B cell (primary cell): ENCODE results near the gene KEAP1. TPM values are rescaled to one million over a fixed set of nuclear protein-coding genes. Genes with fewer than 3 reads are reported as not detected.

Source experiments
- ATAC-seq: fragments of 200-7000 bp; cut with Tn5 transposase; one replicate; pipeline ENCODE4 v1.10.0; 2021; ENCODE audit warnings: low read depth, mild to moderate bottlenecking, moderate number of reproducible peaks, moderate library complexity
- CTCF ChIA-PET: fragments of 350-600 bp; sonication (Branson Sonifier 250); formaldehyde crosslinking; loops from one replicate; lab custom pipeline; 2021; ENCODE audit warnings: antibody characterized with exemption, inconsistent platforms; lab: Charles Lee
- POLR2A ChIA-PET: fragments of 350-600 bp; sonication (Branson Sonifier 250); formaldehyde crosslinking; loops from one replicate; lab custom pipeline; 2021; ENCODE audit warnings: antibody characterized with exemption; lab: Charles Lee
- DNase-seq: peaks from one replicate; pipeline ENCODE4 v3.0.0; 2013
- H2AFZ ChIP-seq: 2 replicates; pipeline ENCODE4 v1.6.1; 2012; ENCODE audit warnings: mild to moderate bottlenecking, low read depth, low read length; ENCODE audit not compliant: insufficient read depth, poor library complexity, severe bottlenecking
- H3K27ac ChIP-seq, 2 donors: 1 replicate in 1 of 2; 2 replicates in 1 of 2; pipeline ENCODE4 v1.5.1; 2012 to 2013; ENCODE audit warnings: low read length in 2 of 2, mild to moderate bottlenecking in 2 of 2, moderate library complexity in 1 of 2
- H3K27me3 ChIP-seq, 4 experiments: fragments of 200-600 bp in 1 of 4; sonication (generic) in 1 of 4; replicated peaks in 1 of 4; 1 replicate in 2 of 4; 2 replicates in 2 of 4; pipeline versions ENCODE4 v1.6.1 to v1.7.0; 2013 to 2016; ENCODE audit warnings: low read length in 3 of 4, mild to moderate bottlenecking in 2 of 4, mixed read lengths in 1 of 4, moderate library complexity in 1 of 4; ENCODE audit not compliant: insufficient read depth in 4 of 4, control insufficient read depth in 3 of 4; ENCODE audit errors: control extremely low read depth in 1 of 4
- H3K36me3 ChIP-seq, 2 experiments: replicated peaks in 1 of 2; 1 replicate in 1 of 2; 2 replicates in 1 of 2; pipeline versions ENCODE4 v1.6.1 to v1.7.1; 2013; ENCODE audit warnings: low read length in 1 of 2; ENCODE audit not compliant: insufficient read depth in 2 of 2, control insufficient read depth in 1 of 2; ENCODE audit errors: control extremely low read depth in 1 of 2, extremely low read depth in 1 of 2
- H3K4me1 ChIP-seq, 2 donors: fragments of 200-600 bp in 1 of 2; sonication (generic) in 1 of 2; 1 replicate in 1 of 2; 2 replicates in 1 of 2; pipeline versions ENCODE4 v1.5.1 to v1.6.1; 2013 to 2017; ENCODE audit warnings: low read length in 2 of 2; ENCODE audit not compliant: control insufficient read depth in 2 of 2, insufficient read depth in 2 of 2
- H3K4me2 ChIP-seq: replicated peaks from 2 replicates; pipeline ENCODE3; 2012; ENCODE audit warnings: mild to moderate bottlenecking, low read depth, low read length; ENCODE audit not compliant: poor library complexity, severe bottlenecking
- H3K4me3 ChIP-seq, 5 experiments: fragments of 200-600 bp in 1 of 5; sonication (generic) in 1 of 5; 1 replicate in 3 of 5; 2 replicates in 2 of 5; pipeline versions ENCODE4 v1.5.1 to v1.7.0; 2011 to 2016; ENCODE audit warnings: low read length in 4 of 5, mild to moderate bottlenecking in 4 of 5, low read depth in 2 of 5, control low read depth in 1 of 5, moderate library complexity in 1 of 5; ENCODE audit not compliant: insufficient read depth in 1 of 5; ENCODE audit errors: control extremely low read depth in 1 of 5, extremely low read depth in 1 of 5
- H3K79me2 ChIP-seq: fragments of 200-600 bp; sonication (generic); one replicate; pipeline ENCODE4 v1.6.0; 2016; ENCODE audit warnings: low read length; ENCODE audit not compliant: control insufficient read depth, insufficient read depth
- H3K9ac ChIP-seq: fragments of 200-600 bp; sonication (generic); 2 replicates; pipeline ENCODE4 v1.6.1; 2017; ENCODE audit warnings: mild to moderate bottlenecking, low read length, moderate library complexity
- H3K9me3 ChIP-seq, 3 donors: one replicate each; pipeline versions ENCODE4 v1.6.1 to v1.7.1; 2013; ENCODE audit warnings: low read length in 2 of 3; ENCODE audit not compliant: control insufficient read depth in 2 of 3, insufficient read depth in 1 of 3; ENCODE audit errors: control extremely low read depth in 1 of 3
- H4K20me1 ChIP-seq: 2 replicates; pipeline ENCODE4 v1.6.0; 2012; ENCODE audit warnings: mild to moderate bottlenecking, low read length; ENCODE audit not compliant: insufficient read depth, control insufficient read depth, poor library complexity, severe bottlenecking
- H3K27ac Mint-ChIP-seq: one replicate; pipeline ENCODE4 v1.8.0; 2021; ENCODE audit warnings: mixed read lengths
- H3K27me3 Mint-ChIP-seq: one replicate; pipeline ENCODE4 v1.8.0; 2021; ENCODE audit warnings: mixed read lengths
- H3K4me1 Mint-ChIP-seq: one replicate; pipeline ENCODE4 v1.8.0; 2021; ENCODE audit warnings: mixed read lengths
- H3K4me3 Mint-ChIP-seq: one replicate; pipeline ENCODE4 v1.8.0; 2021; ENCODE audit warnings: mixed read lengths
- H3K9me3 Mint-ChIP-seq: one replicate; pipeline ENCODE4 v1.8.0; 2022; ENCODE audit warnings: mixed read lengths; ENCODE audit not compliant: insufficient read depth
- EZH2 ChIP-seq: IDR thresholded peaks from 2 replicates; pipeline ENCODE4 v1.6.1; 2012; ENCODE audit warnings: borderline replicate concordance, low read depth, mild to moderate bottlenecking, moderate library complexity, low read length; ENCODE audit not compliant: insufficient read depth, poor library complexity, severe bottlenecking
- WGBS: methylation state at CpG from one replicate; pipeline ENCODE4 v1.1.5; 2013; ENCODE audit warnings: missing lambda C conversion rate; ENCODE audit not compliant: insufficient coverage; 5-methylcytosine and 5-hydroxymethylcytosine counted together
- intact Hi-C: fragments of 100-400 bp; cut with micrococcal nuclease; formaldehyde crosslinking; loops from one replicate; pipeline ENCODE4 v1.10.0; 2022
- polyA plus RNA-seq: library from polyadenylated mRNA; depleted of rRNA; stranded (reverse); fragments of >200 nt; gene quantifications from 2 replicates; pipeline ENCODE4 v1.2.3, GENCODE V29; 2012
- total RNA-seq, 2 donors: library from RNA; stranded (reverse); fragments of 120-200 nt in 1 of 2; gene quantifications; 1 replicate in 1 of 2; 2 replicates in 1 of 2; pipeline versions ENCODE4 v1.2.3 to v1.2.4, GENCODE V29; 2013 to 2022
- TF ChIP-seq, protein P1 (sequence below): fragments of 200-600 bp; IDR thresholded peaks from one replicate; pipeline ENCODE4 v1.8.0; 2022; ENCODE audit warnings: antibody characterized with exemption, mild to moderate bottlenecking

Gene KEAP1
- total and polyA plus RNA-seq, 2 donors (not counting 1 experiment from before 2014, with no cell fraction given): 17.7 to 27.0 TPM

DNA sequence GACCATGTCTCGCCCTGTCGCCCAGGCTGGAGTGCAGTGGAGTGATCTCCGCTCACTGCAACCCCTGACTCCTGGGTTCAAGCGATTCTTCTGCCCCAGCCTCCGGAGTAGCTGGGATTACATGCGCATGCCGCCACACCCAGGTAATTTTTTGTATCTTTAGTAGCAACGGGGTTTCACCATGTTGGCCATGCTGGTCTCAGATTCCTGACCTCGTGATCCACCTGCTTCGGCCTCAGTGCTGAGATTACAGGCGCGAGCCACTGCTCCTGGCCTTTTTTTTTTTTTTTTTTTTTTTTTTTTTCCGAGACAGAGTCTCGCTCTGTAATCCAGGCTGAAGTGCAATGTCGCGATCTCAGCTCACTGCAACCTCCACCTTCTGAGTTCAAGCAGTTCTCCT is 4.9 kb upstream of the KEAP1 start:
- H3K27ac ChIP-seq: no peak overlapping the region
- TF ChIP-seq, protein P1, sequence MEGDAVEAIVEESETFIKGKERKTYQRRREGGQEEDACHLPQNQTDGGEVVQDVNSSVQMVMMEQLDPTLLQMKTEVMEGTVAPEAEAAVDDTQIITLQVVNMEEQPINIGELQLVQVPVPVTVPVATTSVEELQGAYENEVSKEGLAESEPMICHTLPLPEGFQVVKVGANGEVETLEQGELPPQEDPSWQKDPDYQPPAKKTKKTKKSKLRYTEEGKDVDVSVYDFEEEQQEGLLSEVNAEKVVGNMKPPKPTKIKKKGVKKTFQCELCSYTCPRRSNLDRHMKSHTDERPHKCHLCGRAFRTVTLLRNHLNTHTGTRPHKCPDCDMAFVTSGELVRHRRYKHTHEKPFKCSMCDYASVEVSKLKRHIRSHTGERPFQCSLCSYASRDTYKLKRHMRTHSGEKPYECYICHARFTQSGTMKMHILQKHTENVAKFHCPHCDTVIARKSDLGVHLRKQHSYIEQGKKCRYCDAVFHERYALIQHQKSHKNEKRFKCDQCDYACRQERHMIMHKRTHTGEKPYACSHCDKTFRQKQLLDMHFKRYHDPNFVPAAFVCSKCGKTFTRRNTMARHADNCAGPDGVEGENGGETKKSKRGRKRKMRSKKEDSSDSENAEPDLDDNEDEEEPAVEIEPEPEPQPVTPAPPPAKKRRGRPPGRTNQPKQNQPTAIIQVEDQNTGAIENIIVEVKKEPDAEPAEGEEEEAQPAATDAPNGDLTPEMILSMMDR: no peak
- TF ChIP-seq EZH2: no peak
- H4K20me1 ChIP-seq: no peaks in the 10 kb centered on the region
- no peak overlapping the region for H2AFZ ChIP-seq
- no peak overlapping the region for H3K4me3 ChIP-seq
- Mint-ChIP-seq H3K27ac (no peak overlapping the region), H3K27me3 (peaks cover 3% of the 10 kb centered on the region), H3K4me1 (peaks cover 6% of the 10 kb centered on the region), H3K4me3 (no peak overlapping the region), H3K9me3 (no peaks in the 10 kb centered on the region)
- DNase-seq: no peak
- peaks cover 0 to 20% (median 6%) of the 10 kb centered on the region in 4 experiments for H3K27me3 ChIP-seq
- no peaks in the 10 kb centered on the region for H3K36me3 ChIP-seq
- no peak overlapping the region for H3K9ac ChIP-seq
- peaks cover 4 to 15% of the 10 kb centered on the region in 2 donors for H3K4me1 ChIP-seq
- WGBS: 97% methylated on average over 12 of the region's 16 CpGs
- intact Hi-C loops: loop anchor here (5.0 kb wide), 1 partner anchor 34 kb away; the partner anchor contains the start of gene ATG4D
- no peak for ATAC-seq
- ChIA-PET POLR2A (no interaction called here), CTCF (interaction anchor here (0.6 to 1.9 kb wide), 10 partner anchors 9 to 230 kb away, joined by 3 to 4 read pairs (median 3); partner anchors contain the start of gene S1PR5)
- no peak overlapping the region for H3K4me2 ChIP-seq
- no peaks in the 10 kb centered on the region for H3K79me2 ChIP-seq
- H3K9me3 ChIP-seq: no peaks in the 10 kb centered on the region

DNA sequence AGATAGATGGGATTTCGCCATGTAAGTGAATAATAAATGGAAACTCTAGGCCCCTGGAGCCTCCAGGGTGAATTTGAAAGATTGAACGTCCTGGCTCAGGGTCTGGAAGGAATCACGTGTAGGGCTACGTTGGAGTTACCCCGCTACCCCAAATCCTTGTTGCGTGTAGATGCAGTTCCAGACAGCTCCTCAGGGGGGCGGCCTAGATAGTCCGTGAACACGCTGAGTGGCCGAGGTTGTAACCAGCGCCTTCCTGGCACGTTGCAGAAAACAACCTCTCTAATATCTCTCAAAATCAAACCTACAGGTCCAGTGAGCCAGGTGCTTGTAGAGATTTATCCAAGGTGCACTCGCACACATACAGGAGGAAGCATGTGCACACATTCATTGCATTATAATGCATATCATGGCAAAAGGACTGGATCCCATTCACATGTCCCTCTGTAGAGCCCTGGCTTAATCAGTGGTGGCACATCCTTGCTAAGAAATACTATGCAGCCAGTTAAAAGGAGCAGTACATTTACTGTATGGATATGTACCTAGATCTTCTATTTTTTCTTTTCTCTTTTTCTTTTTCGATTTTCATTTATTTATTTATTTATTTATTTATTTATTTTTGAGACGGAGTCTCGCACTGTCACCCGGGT is 2.5 kb upstream of the KEAP1 start:
- Mint-ChIP-seq H3K4me3 (peak overlapping the region; percentile 41), H3K27me3 (no peaks in the 10 kb centered on the region), H3K27ac (peak overlapping the region; percentile 74), H3K9me3 (no peaks in the 10 kb centered on the region), H3K4me1 (peaks cover 13% of the 10 kb centered on the region)
- Histone ChIP-seq H4K20me1 (no peaks in the 10 kb centered on the region), H3K27me3 (peaks cover 0 to 5% (median 2%) of the 10 kb centered on the region in 4 experiments), H3K36me3 (no peaks in the 10 kb centered on the region), H3K27ac (no peak overlapping the region), H3K4me2 (peak overlapping the region; percentile 25), H3K4me1 (peaks cover 10 to 24% of the 10 kb centered on the region in 2 donors), H3K4me3 (no peak overlapping the region), H3K9me3 (no peaks in the 10 kb centered on the region), H3K9ac (no peak overlapping the region), H2AFZ (no peak overlapping the region), H3K79me2 (peaks cover 7% of the 10 kb centered on the region)
- POLR2A ChIA-PET: no interaction called here
- DNase-seq (peak; percentile 79), ATAC-seq (peak; percentile 22)
- no peak for TF ChIP-seq EZH2
- TF ChIP-seq, protein P1: peak; percentile 81
- CTCF ChIA-PET: interaction anchor here (0.5 to 1.7 kb wide), 16 partner anchors 11 to 334 kb away, joined by 3 to 7 read pairs (median 3); partner anchors contain the start of gene S1PR5
- 4% methylated on average over 11 of the region's 17 CpGs for WGBS
- intact Hi-C loops: loop anchor here (5.0 kb wide), 1 partner anchor 37 kb away; the partner anchor contains the start of gene ATG4D
